ENCODE data around the gene IGFBP3.

IGFBP3 gene

DNA sequence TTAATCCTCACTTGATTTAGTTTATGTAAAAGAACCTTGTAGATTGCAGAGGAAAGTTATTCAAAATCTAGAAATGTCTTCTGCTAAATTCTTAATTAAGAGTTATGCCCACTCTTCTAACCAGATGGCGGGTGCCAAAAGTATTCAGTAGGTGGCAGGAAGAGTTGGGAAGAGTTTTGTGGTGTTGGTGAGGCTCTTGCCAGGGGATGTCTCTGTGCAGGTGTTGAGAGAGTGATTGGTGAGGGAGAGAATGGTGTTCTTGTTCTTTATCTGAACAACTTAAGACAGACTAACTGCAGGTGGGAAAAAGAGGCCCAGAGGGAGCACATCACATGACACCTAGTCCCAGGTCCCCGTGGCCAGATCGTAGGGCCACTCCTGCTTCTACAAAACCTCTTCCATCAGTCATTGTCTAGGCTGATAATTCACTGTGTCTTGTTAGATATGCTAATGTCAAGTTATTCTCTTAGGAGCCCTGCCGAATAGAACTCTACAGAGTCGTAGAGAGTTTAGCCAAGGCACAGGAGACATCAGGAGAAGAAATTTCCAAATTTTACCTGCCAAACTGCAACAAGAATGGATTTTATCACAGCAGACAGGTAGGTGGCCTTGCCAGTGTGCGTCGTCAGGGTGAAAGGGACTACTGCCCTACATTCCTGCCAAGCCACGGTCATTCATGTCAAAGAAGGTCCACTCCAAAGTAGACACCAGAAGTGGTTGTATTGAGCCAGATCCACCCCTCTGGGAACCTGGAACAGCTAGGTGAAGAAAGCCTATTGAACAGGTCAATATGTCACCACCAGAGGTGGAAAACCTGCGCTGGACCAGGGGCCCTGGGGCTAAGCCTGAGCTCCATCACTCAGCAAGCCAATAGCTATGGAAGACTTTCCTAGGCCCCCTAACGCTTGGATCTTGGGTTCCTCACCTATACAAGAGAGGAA, 29.3 kb downstream of the IGFBP3 start:
- no peak for DNase-seq

DNA sequence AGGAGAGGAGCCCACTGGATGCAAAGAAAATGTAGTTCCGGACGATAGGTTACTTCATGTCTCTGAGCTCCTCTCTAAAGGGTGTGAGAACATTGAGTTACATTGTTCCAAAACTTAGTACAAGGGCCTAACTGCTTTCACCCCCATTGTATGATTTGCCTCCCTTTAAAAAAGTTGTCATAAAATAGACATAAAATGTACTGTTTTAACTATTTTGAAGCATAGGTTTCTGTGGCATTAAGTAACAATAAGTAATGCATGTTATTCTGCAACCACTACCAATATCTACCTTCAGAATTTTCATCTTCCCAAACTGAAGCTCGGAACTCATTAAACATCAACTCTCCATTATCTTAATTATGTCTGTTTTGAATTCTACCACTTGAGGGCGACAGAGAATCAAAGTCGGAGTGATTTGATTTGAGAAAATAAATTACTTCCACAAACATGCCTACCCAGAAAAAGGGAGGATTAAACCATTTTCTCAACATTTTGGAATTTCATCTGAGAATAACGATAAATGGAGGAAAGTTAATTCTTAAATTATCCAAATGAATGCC, 30.1 kb downstream of the IGFBP3 start:
- DNase-seq = peak in 1 of 5 donors; percentile 4

DNA sequence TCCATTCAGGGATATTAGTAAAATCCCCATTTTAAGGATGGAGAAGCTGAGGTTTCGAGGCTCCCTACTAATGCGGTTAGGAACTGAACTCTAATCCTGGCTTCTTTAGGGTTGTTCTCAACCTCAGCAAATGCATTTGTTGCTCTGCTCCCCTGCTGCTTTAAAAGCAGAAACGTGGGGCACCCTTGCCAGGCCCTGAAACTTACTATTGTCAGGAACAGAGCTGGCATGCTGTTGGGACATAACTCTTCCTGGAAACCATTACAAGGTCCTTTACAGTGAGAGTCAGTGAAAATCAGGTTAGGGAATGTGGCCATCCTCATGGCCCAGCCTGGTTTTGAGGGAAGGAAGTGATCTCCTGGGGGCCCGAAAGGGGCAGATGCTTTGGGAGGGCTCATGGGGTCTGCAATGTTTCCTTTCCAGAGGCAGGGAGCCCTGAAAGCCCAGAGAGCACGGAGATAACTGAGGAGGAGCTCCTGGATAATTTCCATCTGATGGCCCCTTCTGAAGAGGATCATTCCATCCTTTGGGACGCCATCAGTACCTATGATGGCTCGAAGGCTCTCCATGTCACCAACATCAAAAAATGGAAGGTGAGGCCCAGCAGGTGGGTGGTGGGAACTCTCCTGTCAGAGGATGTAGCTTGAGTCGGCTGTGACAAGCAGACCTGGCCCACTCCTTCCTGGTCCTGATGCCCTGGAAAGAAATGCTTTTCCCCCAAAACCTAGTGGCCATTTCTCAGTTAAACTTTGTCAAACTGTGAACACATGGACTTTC, 30.8 kb downstream of the IGFBP3 start:
- no peak for DNase-seq

DNA sequence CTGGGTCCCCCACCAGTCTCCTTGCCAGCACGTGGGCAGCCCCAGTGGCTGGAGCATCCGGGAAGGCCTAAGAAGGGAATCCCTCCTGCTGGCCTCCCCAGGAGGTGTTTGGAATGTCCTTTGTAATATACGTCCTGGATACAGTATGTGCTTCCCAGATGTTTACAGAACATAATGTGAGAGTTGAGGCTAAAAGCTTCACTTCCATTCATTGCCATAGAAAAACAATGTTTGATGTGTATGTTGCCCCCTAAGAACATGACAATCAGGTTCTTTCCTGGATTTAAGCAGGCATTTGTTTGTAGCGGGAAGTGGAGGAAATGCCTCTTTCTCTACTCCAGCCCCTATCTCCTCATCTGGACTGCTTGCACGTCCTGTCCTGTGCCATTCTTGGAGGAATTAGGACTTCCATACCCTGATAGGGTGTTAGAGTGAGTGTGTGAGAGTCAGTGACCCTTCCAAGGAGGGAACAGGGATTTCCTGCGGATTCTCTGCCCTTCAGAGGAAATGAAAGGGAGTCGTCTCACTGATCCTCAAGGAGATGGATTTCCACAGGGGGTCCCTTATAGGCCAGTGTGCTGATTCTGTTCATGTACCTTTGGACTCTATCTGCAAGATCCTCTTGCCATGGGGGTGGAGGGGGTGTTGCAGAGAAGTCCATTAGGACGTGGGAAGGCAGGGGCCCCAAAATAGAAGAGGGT, 31.6 kb downstream of the IGFBP3 start:
- DNase-seq = no peak

DNA sequence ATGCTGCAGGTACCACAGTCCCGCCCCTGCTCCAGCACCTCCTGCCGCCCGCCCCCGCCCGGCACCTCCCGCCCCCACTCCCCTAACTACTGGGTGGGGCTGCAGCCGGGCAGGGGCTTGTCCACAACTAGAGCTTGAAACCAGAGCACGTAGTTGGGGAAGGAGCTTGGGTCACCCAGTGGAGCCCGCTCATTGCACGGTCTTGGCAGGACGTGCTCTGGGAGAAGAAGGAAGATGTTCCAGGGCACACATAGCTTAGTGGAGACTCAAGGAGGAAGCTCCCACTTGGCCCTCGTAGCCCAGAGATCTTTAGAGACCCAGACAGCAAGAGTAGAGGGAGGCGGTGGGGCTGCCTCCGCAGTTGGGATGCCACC, 32.1 kb downstream of the IGFBP3 start:
- DNase-seq = no peak

DNA sequence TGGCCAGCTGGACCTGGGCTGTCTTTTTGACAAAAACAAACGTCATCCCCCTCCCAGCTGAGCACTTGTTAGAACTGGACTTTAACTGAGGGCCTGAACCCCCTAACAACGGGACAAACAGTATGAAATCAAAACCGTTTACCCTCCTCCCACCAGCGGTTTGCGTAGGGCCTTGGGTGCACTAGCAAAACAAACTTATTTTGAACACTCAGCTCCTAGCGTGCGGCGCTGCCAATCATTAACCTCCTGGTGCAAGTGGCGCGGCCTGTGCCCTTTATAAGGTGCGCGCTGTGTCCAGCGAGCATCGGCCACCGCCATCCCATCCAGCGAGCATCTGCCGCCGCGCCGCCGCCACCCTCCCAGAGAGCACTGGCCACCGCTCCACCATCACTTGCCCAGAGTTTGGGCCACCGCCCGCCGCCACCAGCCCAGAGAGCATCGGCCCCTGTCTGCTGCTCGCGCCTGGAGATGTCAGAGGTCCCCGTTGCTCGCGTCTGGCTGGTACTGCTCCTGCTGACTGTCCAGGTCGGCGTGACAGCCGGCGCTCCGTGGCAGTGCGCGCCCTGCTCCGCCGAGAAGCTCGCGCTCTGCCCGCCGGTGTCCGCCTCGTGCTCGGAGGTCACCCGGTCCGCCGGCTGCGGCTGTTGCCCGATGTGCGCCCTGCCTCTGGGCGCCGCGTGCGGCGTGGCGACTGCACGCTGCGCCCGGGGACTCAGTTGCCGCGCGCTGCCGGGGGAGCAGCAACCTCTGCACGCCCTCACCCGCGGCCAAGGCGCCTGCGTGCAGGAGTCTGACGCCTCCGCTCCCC, 32.7 kb downstream of the IGFBP3 start, which contains the start of gene IGFBP1:
TSS of gene IGFBP1 (plus strand) at position 304 of the 808 bp plus-strand sequence. CDS start at position 469, 165 bp downstream.
- no peak for DNase-seq

DNA sequence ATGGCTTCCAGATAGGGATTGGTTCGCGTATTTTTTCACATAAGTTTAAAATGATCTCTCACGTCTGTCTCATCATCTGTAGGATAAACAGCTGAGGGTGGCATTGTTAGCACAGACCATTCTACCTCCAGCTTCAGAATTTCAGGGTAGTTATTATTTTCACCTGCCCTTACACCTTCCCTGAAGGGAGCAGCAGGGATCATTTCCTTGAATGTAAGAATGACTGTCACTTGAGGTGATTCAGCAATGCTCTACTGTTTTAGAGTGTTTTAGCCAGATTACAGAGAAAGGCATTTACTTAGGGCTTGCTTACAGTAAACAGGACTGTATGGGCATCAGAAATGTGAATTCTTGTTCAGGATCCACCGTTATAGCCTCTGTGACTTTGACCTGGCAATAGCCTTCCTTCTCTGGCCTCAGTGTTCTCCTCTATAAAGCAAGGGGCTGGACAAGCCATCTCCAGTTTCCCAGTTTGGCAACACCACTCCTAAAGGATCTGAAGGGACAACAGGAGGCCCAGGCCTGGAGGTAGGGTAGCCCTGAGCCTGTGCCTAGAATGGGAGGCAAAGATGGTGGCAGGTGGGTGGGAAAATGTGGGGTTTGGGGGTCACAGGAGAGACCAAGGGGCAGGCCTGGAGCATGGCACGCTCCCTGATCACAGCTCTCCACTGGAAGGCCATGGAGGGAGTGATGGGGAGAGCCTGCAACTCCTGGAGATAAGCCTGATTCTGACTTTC, 34.0 kb downstream of the IGFBP3 start:
- no peak for DNase-seq

DNA sequence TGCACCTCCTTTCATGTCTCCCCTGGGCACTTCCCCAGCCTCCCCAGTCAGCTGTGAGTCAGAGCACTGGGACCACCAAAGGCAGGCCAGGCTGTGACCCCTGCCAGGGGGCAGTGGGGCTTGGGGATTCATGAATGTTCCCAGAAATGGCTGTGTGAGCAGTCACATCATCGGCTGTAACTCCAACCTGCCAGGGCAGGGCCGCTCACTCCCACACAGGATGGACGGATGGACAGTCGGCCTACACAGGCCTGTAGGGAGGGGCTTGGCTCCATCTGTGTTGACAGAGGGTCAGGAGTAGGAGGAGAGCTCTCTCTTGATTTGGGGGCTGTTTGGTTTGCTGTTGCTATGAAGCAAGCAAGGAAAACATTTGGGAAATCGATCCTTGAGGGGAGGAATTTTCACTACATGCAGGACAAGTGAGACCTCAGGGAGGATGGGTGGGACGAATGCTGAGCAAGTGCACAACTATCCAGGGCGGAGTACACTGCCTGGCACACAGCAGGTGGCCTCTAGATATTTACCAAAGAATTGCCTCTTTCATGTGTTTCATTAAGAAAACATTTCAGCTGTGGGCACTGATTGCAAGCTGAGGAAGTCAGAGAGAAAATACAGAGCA, 35.7 kb downstream of the IGFBP3 start:
- no peak for DNase-seq

DNA sequence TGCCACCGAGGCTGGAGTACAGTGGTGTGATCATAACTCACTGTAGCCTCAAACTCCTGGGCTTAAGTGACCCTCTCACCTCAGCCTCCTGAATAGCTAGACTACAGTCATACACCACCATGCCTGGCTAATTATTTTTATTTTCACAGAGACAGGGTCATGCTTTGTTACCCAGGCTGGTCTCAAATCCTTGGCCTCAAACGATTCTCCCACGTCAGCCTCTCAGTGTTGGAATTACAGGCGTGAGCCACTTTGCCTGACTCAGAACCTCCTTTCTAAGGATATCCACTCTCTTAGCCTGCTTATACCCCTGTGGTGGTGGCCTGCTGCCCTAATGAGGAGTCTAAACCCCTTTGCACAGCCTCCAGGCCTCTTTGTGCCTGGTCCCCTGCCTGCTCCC, 36.9 kb downstream of the IGFBP3 start:
- DNase-seq = no peak

DNA sequence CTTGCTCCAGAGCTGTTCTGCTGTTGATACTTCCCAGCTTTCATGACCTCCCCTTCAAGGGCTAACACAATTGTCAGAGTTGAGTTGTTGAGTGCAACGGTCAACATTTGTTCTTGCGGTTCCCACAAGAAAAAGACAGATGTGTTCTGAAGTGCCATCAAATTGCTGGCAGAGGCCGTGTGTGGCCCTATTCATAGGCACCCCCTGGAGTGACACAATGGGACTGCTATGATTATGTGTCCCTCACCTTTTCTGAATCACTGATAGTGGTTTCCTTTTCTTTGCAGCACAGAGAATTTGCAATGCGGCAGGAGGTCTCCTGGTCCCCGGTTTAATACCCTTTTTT, 38.6 kb downstream of the IGFBP3 start:
- no peak for DNase-seq

DNA sequence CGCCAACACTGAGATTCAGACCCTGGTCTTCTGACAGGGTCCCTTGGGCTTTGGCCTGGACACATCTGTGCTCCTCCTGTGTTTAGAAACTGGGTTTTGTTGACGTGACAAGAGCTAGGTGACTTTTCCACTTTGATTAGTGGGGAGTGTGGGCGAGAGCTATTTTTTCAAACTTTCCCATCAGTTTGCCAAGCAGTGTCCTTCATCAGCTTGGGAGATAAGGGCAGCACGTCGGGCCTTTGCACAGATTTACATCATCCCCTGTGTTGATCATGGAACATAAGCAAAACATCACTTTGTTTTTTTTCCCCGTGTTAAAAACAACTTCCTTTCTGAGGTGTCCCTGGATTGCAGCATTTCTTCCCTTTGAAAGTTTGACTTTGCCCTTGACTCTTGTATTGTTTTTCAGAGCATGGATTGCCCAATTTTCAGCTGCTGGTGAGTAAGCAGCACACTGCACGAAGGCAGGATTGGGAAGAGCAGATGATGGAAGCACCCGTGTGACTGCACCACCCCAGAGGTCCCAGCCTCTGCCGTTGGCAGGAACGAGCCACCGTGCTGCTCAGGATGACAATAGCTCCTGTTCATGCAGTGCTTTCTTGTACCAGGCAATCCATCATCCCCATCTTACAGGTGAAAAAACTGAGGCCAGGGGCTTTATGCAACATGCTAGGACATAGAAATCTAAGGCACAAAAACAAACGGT, 39.2 kb downstream of the IGFBP3 start:
- no peak for DNase-seq

DNA sequence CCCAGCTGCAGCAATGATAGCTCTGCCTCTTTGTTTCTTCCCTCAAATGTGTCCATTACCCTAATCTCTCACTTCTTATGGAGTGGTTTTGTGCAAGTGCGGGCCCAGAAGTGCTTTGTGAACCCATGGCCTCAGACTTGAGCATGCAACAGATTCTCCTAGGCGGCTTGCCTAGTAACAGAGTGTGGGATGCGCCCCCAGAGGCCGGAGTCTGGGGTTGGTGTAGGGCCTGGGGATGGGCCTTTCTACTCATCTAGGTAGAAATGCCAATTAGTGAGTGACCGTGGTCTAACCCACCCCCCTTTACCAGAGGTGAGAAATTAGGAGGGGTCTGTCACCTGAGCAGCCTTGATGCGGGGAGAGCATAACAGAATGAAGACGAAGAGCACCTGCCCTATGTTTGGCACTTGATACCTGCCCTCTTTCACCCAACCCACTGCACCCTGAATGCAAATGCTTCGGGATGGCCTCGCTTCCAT, 39.8 kb downstream of the IGFBP3 start:
- DNase-seq = no peak

DNA sequence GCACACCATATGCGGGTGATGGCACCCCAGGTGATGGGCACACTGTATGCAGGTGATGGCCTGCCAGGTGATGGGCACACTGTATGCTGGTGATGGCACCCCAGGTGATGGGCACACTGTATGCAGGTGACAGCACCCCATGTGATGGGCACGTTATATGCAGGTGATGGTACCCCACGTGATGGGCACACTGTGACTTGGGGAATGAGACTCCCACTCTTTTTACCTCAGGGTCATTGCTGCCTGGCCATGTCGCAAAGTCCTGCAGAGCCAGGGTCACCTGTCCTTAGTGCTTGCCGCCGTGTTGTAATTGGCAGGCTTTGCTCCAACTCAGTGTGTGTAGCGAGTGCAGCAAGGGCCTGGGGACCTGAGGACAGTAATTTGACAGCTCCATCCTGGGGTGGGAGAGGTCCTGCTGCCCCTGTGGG, 40.6 kb downstream of the IGFBP3 start:
- no peak for DNase-seq

DNA sequence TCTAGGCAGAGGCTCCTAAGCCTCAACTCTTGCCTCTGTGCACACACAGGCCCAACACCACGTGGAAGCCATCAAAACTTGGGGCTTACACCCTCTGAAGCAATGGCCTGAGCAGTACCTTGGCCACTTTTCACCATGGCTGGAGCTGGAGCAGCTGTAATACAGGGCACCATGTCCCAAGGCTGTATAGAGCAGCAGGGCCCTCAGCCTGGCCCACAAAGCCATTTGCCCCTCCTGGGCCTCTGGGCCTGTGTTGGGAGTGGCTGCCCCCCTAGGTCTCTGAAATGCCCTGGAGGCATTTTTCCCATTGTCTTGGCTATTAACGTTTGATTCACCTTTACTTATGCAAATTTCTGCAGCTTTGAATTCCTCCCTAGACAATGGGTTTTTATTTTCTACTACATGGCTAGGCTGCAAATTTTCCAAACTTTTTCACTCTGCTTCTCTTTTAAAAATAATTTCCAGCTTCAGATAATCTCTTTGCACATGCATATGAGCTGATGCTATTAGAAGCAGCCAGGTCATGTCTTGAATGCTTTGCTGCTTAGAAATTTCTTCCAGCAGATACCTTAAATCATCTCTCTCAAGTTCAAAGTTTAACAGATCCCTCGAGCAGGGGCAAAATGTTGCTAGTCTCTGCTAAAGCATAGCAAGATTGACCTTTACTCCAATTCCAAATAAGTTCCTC, 42.5 kb downstream of the IGFBP3 start:
- DNase-seq = no peak

DNA sequence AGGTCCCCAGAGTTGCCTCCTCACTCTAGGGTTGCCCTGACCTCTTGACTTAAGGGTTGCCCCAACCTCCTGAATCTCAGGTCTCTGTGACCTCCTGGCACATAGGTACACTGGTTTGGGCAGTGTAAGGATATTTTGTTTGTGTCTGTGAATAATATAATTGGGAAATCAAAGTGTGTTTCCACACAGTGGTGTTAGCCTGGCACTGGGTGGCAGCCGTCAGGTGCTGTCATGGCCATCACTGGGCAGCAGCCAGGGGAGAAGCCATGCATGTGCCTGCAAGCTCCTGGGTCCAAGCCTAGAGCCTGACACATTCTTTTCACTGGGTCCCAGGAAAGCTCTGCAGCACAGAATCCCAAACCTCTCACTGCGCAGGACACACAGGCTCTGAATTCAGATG, 44.6 kb downstream of the IGFBP3 start:
- DNase-seq = no peak

DNA sequence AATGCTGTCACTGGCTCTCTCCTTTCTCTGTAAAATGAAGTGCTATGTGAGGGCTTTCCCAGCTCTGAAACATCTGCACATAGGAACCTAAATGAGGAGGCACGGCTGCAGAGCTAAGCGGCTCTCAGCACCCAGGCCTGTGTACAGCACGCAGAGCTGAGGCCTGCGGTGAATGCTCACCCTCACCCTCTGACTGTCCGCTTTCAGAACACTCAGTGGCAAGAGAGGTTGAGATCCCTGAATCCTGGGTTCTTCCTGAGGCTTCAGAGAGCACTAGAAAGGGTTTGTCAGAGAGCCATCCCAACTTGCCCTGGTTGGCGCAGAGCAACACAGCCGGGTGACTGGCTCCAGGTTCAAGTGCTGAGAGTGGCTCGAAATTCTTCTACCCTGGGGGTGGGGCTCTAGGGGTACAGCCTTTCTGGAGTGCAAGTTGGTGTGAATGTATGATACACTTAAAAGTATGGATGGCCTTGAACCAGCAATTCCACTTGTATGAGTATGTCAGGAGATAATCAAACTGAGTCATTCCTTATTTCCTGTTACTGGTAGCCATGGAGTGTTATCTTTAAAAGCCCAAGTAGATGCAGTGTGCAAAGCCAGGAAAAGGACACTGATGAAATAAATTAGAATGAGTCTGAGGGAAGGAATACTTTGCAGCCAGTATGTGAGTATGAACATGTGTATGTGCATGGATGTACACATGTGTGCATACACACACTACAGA, 46.5 kb downstream of the IGFBP3 start:
- no peak for DNase-seq

DNA sequence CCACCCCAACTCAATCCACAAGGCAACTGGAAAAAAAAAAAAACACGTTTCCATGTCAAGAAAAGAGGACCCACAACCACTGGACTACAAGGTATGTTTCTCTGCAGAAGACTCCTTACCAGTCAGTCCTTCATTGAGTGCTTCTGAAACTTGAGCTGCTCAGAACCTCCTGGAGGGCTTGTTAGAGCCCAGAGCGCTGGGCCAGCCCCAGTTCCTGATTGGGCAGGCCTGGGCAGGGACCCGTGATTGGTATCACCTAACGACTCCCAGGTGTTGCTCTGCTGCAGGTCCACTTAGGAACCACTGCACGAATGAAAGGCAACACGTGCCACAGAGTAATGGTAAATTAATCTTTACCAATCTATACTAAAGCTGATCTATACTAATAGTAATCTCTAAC, 47.7 kb downstream of the IGFBP3 start:
- DNase-seq = no peak

DNA sequence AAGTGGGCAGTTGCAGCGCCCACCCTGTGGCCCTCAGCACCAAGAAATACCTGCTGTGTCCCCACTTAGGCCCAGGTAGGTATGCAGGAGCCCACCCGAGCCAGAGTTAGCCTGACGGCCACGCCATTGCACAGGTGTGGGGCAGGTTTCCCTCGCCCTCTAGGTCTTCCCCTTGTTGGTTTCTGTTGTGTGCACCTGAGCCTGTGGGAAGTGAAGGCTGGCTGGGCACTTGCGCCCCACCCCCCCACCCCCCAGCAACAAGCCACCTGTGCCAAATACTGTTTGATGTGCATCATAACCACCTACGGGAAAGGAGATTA, 48.1 kb downstream of the IGFBP3 start, which contains the start of gene CCDC201:
TSS of gene CCDC201 (minus strand) at position 48 of the 320 bp plus-strand sequence. CDS start 75 bp downstream, outside the sequence.
- DNase-seq = no peak
